Mesendoderm (in vitro differentiated cells): Measurements from ENCODE around the gene TRDN.

Experiments
- DNase-seq: peaks from one replicate; pipeline ENCODE4 v3.0.0; 2013
- H2AK5ac ChIP-seq: 2 replicates; pipeline ENCODE4 v1.6.1; 2013; ENCODE audit warnings: low read length, inconsistent platforms
- H2BK120ac ChIP-seq: 2 replicates; pipeline ENCODE4 v1.6.1; 2013; ENCODE audit warnings: low read depth, mild to moderate bottlenecking, low read length, moderate library complexity, mixed read lengths
- H2BK15ac ChIP-seq: replicated peaks from 2 replicates; pipeline ENCODE4 v1.6.1; 2013; ENCODE audit warnings: low read depth, mild to moderate bottlenecking, moderate library complexity
- H2BK5ac ChIP-seq: 2 replicates; pipeline ENCODE4 v1.6.1; 2013; ENCODE audit warnings: low read length, inconsistent platforms
- H3K18ac ChIP-seq: 2 replicates; pipeline ENCODE4 v1.6.1; 2013; ENCODE audit warnings: mild to moderate bottlenecking, low read length, mixed read lengths
- H3K23ac ChIP-seq: one replicate; pipeline ENCODE4 v1.6.1; 2013; ENCODE audit warnings: low read length
- H3K27ac ChIP-seq: 2 replicates; pipeline ENCODE4 v1.5.1; 2013; ENCODE audit warnings: low read depth, mild to moderate bottlenecking, inconsistent platforms, low read length, moderate library complexity
- H3K27me3 ChIP-seq: 2 replicates; pipeline ENCODE4 v1.6.1; 2013; ENCODE audit warnings: low read length, control low read depth, mild to moderate bottlenecking, inconsistent platforms; ENCODE audit not compliant: insufficient read depth, poor library complexity
- H3K36me3 ChIP-seq: 2 replicates; pipeline ENCODE4 v1.6.1; 2013; ENCODE audit warnings: low read length, inconsistent platforms; ENCODE audit not compliant: control insufficient read depth, insufficient read depth
- H3K4ac ChIP-seq: one replicate; pipeline ENCODE4 v1.6.1; 2013; ENCODE audit warnings: low read depth, mild to moderate bottlenecking, low read length, moderate library complexity
- H3K4me1 ChIP-seq: 2 replicates; pipeline ENCODE4 v1.6.1; 2013; ENCODE audit warnings: low read depth, low read length, inconsistent platforms; ENCODE audit not compliant: control insufficient read depth
- H3K4me2 ChIP-seq: 2 replicates; pipeline ENCODE4 v1.6.1; 2013; ENCODE audit warnings: low read length
- H3K4me3 ChIP-seq: 2 replicates; pipeline ENCODE4 v1.5.1; 2013; ENCODE audit warnings: mild to moderate bottlenecking, low read length
- H3K56ac ChIP-seq: one replicate; pipeline ENCODE4 v1.6.1; 2013; ENCODE audit warnings: low read length
- H3K79me1 ChIP-seq: 2 replicates; pipeline ENCODE4 v1.6.1; 2013; ENCODE audit warnings: low read length, inconsistent platforms
- H3K79me2 ChIP-seq: 2 replicates; pipeline ENCODE4 v1.6.1; 2013; ENCODE audit warnings: mild to moderate bottlenecking, low read length; ENCODE audit not compliant: control insufficient read depth, insufficient read depth
- H3K9ac ChIP-seq: 2 replicates; pipeline ENCODE4 v1.6.1; 2013; ENCODE audit warnings: low read length, inconsistent platforms
- H4K5ac ChIP-seq: one replicate; pipeline ENCODE4 v1.6.1; 2013; ENCODE audit warnings: low read length
- H4K8ac ChIP-seq: one replicate; pipeline ENCODE4 v1.6.1; 2013; ENCODE audit warnings: low read depth, mild to moderate bottlenecking, control low read depth, low read length, moderate library complexity
- WGBS: extraction: QIAGEN DNeasy Blood & Tissue Kit; methylation state at CpG from one replicate; pipeline ENCODE4 v1.1.7; 2013; ENCODE audit warnings: low lambda C conversion rate, missing lambda C conversion rate; ENCODE audit not compliant: insufficient coverage; ENCODE audit errors: extremely low coverage; 5-methylcytosine and 5-hydroxymethylcytosine counted together

The TRDN gene

GRCh38 chr6:123638865-123639264 lies 2.1 kb upstream of the TRDN start:
- no peak overlapping the region for H3K4ac ChIP-seq
- no peaks in the 10 kb centered on the region for H3K79me2 ChIP-seq
- no peak overlapping the region for H3K27ac ChIP-seq
- no peak overlapping the region for H3K56ac ChIP-seq
- no peak overlapping the region for H3K18ac ChIP-seq
- H3K9ac ChIP-seq: no peak overlapping the region
- no peak overlapping the region for H4K8ac ChIP-seq
- H2AK5ac ChIP-seq: no peak overlapping the region
- H3K4me2 ChIP-seq: no peak overlapping the region
- H3K79me1 ChIP-seq: no peaks in the 10 kb centered on the region
- H3K4me3 ChIP-seq: no peak overlapping the region
- no peaks in the 10 kb centered on the region for H3K27me3 ChIP-seq
- no peak overlapping the region for H3K23ac ChIP-seq
- H4K5ac ChIP-seq: no peak overlapping the region
- H2BK15ac ChIP-seq: no peak overlapping the region
- H2BK120ac ChIP-seq: no peak overlapping the region
- no CpG with 5 or more reads among the region's 1 CpG for WGBS
- no peak for DNase-seq
- H3K4me1 ChIP-seq: peaks cover 3% of the 10 kb centered on the region
- no peak overlapping the region for H2BK5ac ChIP-seq
- H3K36me3 ChIP-seq: no peaks in the 10 kb centered on the region

- no peak overlapping the region for H4K8ac ChIP-seq
- no peaks in the 10 kb centered on the region for H3K36me3 ChIP-seq
- H3K79me1 ChIP-seq: no peaks in the 10 kb centered on the region
- H3K27ac ChIP-seq: peak overlapping the region; percentile 66
- H4K5ac ChIP-seq: no peak overlapping the region
- H3K56ac ChIP-seq: peak overlapping the region; percentile 45
- H3K4me1 ChIP-seq: peaks cover 3% of the 10 kb centered on the region
- DNase-seq: no peak
- no peak overlapping the region for H2BK120ac ChIP-seq
- no peak overlapping the region for H3K4me3 ChIP-seq
- H3K23ac ChIP-seq: no peak overlapping the region
- H2BK15ac ChIP-seq: peak overlapping the region; percentile 41
- no peak overlapping the region for H2AK5ac ChIP-seq
- peak overlapping the region; percentile 45 for H2BK5ac ChIP-seq
- no peak overlapping the region for H3K9ac ChIP-seq
- H3K4ac ChIP-seq: no peak overlapping the region
- H3K79me2 ChIP-seq: no peaks in the 10 kb centered on the region
- no CpG with 5 or more reads among the region's 1 CpG for WGBS
- no peak overlapping the region for H3K4me2 ChIP-seq
- H3K18ac ChIP-seq: no peak overlapping the region
- H3K27me3 ChIP-seq: no peaks in the 10 kb centered on the region
These were observed 468 bp downstream of the TRDN start for GRCh38 chr6:123636282-123636681.

GRCh38 chr6:123635567-123635966 lies 1.2 kb downstream of the TRDN start:
- no CpG with 5 or more reads among the region's 1 CpG for WGBS
- Histone ChIP-seq H4K5ac (no peak overlapping the region), H3K27ac (no peak overlapping the region), H3K4me2 (no peak overlapping the region), H3K9ac (no peak overlapping the region), H3K79me2 (no peaks in the 10 kb centered on the region), H4K8ac (no peak overlapping the region), H3K27me3 (no peaks in the 10 kb centered on the region), H2AK5ac (no peak overlapping the region), H3K79me1 (no peaks in the 10 kb centered on the region), H3K4me3 (no peak overlapping the region), H2BK5ac (no peak overlapping the region), H3K56ac (no peak overlapping the region), H3K4me1 (peaks cover 3% of the 10 kb centered on the region), H3K18ac (no peak overlapping the region), H3K36me3 (no peaks in the 10 kb centered on the region), H2BK15ac (no peak overlapping the region), H2BK120ac (no peak overlapping the region), H3K23ac (no peak overlapping the region), H3K4ac (no peak overlapping the region)
- DNase-seq: no peak

- no peak overlapping the region for H2BK5ac ChIP-seq
- no peak overlapping the region for H3K18ac ChIP-seq
- H3K27me3 ChIP-seq: no peaks in the 10 kb centered on the region
- WGBS: no CpG with 5 or more reads among the region's 1 CpG
- H4K5ac ChIP-seq: no peak overlapping the region
- H3K27ac ChIP-seq: no peak overlapping the region
- no peaks in the 10 kb centered on the region for H3K79me1 ChIP-seq
- no peak overlapping the region for H3K9ac ChIP-seq
- H3K4me3 ChIP-seq: no peak overlapping the region
- H2BK15ac ChIP-seq: no peak overlapping the region
- no peak overlapping the region for H3K23ac ChIP-seq
- H2BK120ac ChIP-seq: no peak overlapping the region
- H3K79me2 ChIP-seq: no peaks in the 10 kb centered on the region
- H3K4me1 ChIP-seq: peaks cover 3% of the 10 kb centered on the region
- no peak overlapping the region for H4K8ac ChIP-seq
- peak; percentile 27 for DNase-seq
- no peak overlapping the region for H3K4me2 ChIP-seq
- no peak overlapping the region for H2AK5ac ChIP-seq
- H3K36me3 ChIP-seq: no peaks in the 10 kb centered on the region
- no peak overlapping the region for H3K56ac ChIP-seq
- H3K4ac ChIP-seq: no peak overlapping the region
These were observed 1.6 kb downstream of the TRDN start for GRCh38 chr6:123635144-123635543.

- Histone ChIP-seq H3K27me3 (no peaks in the 10 kb centered on the region), H3K23ac (no peak overlapping the region), H3K56ac (no peak overlapping the region), H2AK5ac (no peak overlapping the region), H3K79me2 (no peaks in the 10 kb centered on the region), H3K4me2 (no peak overlapping the region), H2BK15ac (no peak overlapping the region), H3K79me1 (no peaks in the 10 kb centered on the region), H3K4me1 (peaks cover 3% of the 10 kb centered on the region), H3K27ac (no peak overlapping the region), H2BK5ac (no peak overlapping the region), H3K36me3 (no peaks in the 10 kb centered on the region), H3K18ac (no peak overlapping the region), H3K9ac (no peak overlapping the region), H4K8ac (no peak overlapping the region), H3K4me3 (no peak overlapping the region), H4K5ac (no peak overlapping the region), H3K4ac (no peak overlapping the region), H2BK120ac (no peak overlapping the region)
- DNase-seq: no peak
- WGBS: no CpG with 5 or more reads among the region's 4 CpGs
These were observed 4.1 kb downstream of the TRDN start for GRCh38 chr6:123632641-123633040.

- Histone ChIP-seq H4K5ac (no peak overlapping the region), H2BK120ac (no peak overlapping the region), H3K27ac (no peak overlapping the region), H3K56ac (no peak overlapping the region), H2AK5ac (no peak overlapping the region), H3K9ac (no peak overlapping the region), H3K36me3 (no peaks in the 10 kb centered on the region), H2BK5ac (no peak overlapping the region), H3K27me3 (no peaks in the 10 kb centered on the region), H2BK15ac (no peak overlapping the region), H3K4ac (no peak overlapping the region), H3K4me3 (no peak overlapping the region), H3K79me2 (no peaks in the 10 kb centered on the region), H4K8ac (no peak overlapping the region), H3K18ac (no peak overlapping the region), H3K4me2 (no peak overlapping the region), H3K23ac (no peak overlapping the region), H3K4me1 (no peaks in the 10 kb centered on the region), H3K79me1 (no peaks in the 10 kb centered on the region)
- DNase-seq: no peak
- no CpG with 5 or more reads among the region's 3 CpGs for WGBS
These were observed 7.3 kb downstream of the TRDN start for GRCh38 chr6:123629258-123629941.
